Tibial nerve (tissue), 4 donors: Measurements from ENCODE around the gene TEPSIN. TPM values are rescaled to one million over a fixed set of nuclear protein-coding genes. Genes with fewer than 3 reads are reported as not detected.
A peak's percentile ranks its signal among the peaks of the same experiment; 100 is the strongest.

ENCODE experiments used
- DNase-seq, 2 donors: peaks; one replicate each; pipeline ENCODE4 v3.0.0-alpha.2; 2019; ENCODE audit warnings: low spot score in 2 of 2
- H3K27ac ChIP-seq, 4 donors: fragments of 200-600 bp; sonication (generic) in 3 of 4; one replicate each; pipeline ENCODE4 v1.5.1; 2017 to 2019; ENCODE audit warnings: mild to moderate bottlenecking in 1 of 4
- H3K27me3 ChIP-seq, 2 donors: fragments of 200-600 bp; sonication (generic) in 1 of 2; one replicate each; pipeline versions ENCODE4 v1.5.1 to v1.6.0; 2017 to 2019
- H3K36me3 ChIP-seq, 3 donors: fragments of 200-600 bp; sonication (generic); one replicate each; pipeline ENCODE4 v1.5.1; 2018 to 2019
- H3K4me1 ChIP-seq, 4 donors: fragments of 200-600 bp; sonication (generic) in 3 of 4; one replicate each; pipeline ENCODE4 v1.5.1; 2017 to 2019
- H3K4me3 ChIP-seq, 4 donors: fragments of 200-600 bp; sonication (generic) in 3 of 4; one replicate each; pipeline ENCODE4 v1.5.1; 2017 to 2019; ENCODE audit warnings: mild to moderate bottlenecking in 1 of 4, moderate library complexity in 1 of 4
- H3K9me3 ChIP-seq, 4 donors: fragments of 200-600 bp; sonication (generic) in 3 of 4; one replicate each; pipeline ENCODE4 v1.5.1; 2017 to 2019
- CTCF ChIP-seq, 5 experiments: fragments of 200-600 bp in 3 of 5; fragments of 450-650 bp in 2 of 5; sonication (generic) in 3 of 5; IDR thresholded peaks; one replicate each; pipeline ENCODE4 v1.5.1; 2016 to 2019; ENCODE audit warnings: antibody characterized with exemption in 5 of 5, mild to moderate bottlenecking in 3 of 5, moderate library complexity in 2 of 5
- EP300 ChIP-seq, 2 donors: sonication (generic); formaldehyde crosslinking; IDR thresholded peaks; one replicate each; pipeline ENCODE4 v1.6.1; 2017; ENCODE audit warnings: antibody characterized with exemption in 2 of 2, mild to moderate bottlenecking in 1 of 2
- POLR2A ChIP-seq, 2 donors: fragments of 450-650 bp; IDR thresholded peaks; one replicate each; pipeline ENCODE4 v1.6.1; 2017; ENCODE audit warnings: antibody characterized with exemption in 2 of 2, mild to moderate bottlenecking in 2 of 2, moderate library complexity in 2 of 2
- WGBS, 2 donors: methylation state at CpG; one replicate each; pipeline ENCODE4 v1.1.5; 2018; 5-methylcytosine and 5-hydroxymethylcytosine counted together
- total RNA-seq, 4 donors: library from RNA; depleted of rRNA; stranded (reverse); fragments of >200 nt; gene quantifications; one replicate each; pipeline ENCODE4 v1.1.0, GENCODE V29; 2016

TEPSIN gene
- total RNA-seq, 4 donors from 2014 or later, result 41.5 to 102 (median 73.9) TPM

GRCh38 chr17:81253358-81254131, 14.7 kb upstream of the TEPSIN start:
- peak in 1 of 2 donors; percentile 66 for DNase-seq
- Histone ChIP-seq H3K4me3 (no peak overlapping the region), H3K27ac (no peak overlapping the region), H3K4me1 (peaks cover 0 to 25% (median 12%) of the 10 kb centered on the region in 4 donors), H3K9me3 (no peaks in the 10 kb centered on the region), H3K27me3 (no peaks in the 10 kb centered on the region), H3K36me3 (peaks cover 0 to 57% (median 8%) of the 10 kb centered on the region in 3 donors)
- TF ChIP-seq EP300 (IDR thresholded peaks at IDR 0.05) (no peak), POLR2A (IDR thresholded peaks at IDR 0.05) (no peak), CTCF (IDR thresholded peaks at IDR 0.05) (peak; percentile 78 to 95 (median 86))
- WGBS, 2 donors, result 60 to 61% methylated on average over 19 of the region's 19 CpGs

GRCh38 chr17:81252987-81253329, 14.1 kb upstream of the TEPSIN start:
- Histone ChIP-seq H3K4me3 (no peak overlapping the region), H3K36me3 (peaks cover 0 to 51% (median 8%) of the 10 kb centered on the region in 3 donors), H3K27me3 (no peaks in the 10 kb centered on the region), H3K9me3 (no peaks in the 10 kb centered on the region), H3K27ac (no peak overlapping the region), H3K4me1 (peaks cover 0 to 25% (median 12%) of the 10 kb centered on the region in 4 donors)
- TF ChIP-seq POLR2A (IDR thresholded peaks at IDR 0.05) (no peak), CTCF (IDR thresholded peaks at IDR 0.05) (no peak), EP300 (IDR thresholded peaks at IDR 0.05) (no peak)
- WGBS, 2 donors, result 77 to 83% methylated on average over 15 of the region's 15 CpGs
- no peak for DNase-seq

GRCh38 chr17:81252326-81252986, 13.6 kb upstream of the TEPSIN start:
- Histone ChIP-seq H3K4me1 (peaks cover 0 to 25% (median 12%) of the 10 kb centered on the region in 4 donors), H3K36me3 (peaks cover 0 to 46% (median 8%) of the 10 kb centered on the region in 3 donors)

GRCh38 chr17:81251709-81252301, 12.9 kb upstream of the TEPSIN start:
- H3K4me1 ChIP-seq, result peaks cover 0 to 25% (median 12%) of the 10 kb centered on the region in 4 donors
- no peak for DNase-seq
- H3K27ac ChIP-seq, result no peak overlapping the region
- H3K9me3 ChIP-seq, result no peaks in the 10 kb centered on the region
- peaks cover 0 to 45% (median 8%) of the 10 kb centered on the region in 3 donors for H3K36me3 ChIP-seq
- H3K27me3 ChIP-seq, result no peaks in the 10 kb centered on the region
- 81% methylated on average over 28 to 29 of the region's 29 CpGs for WGBS, 2 donors
- H3K4me3 ChIP-seq, result no peak overlapping the region
- TF ChIP-seq EP300 (IDR thresholded peaks at IDR 0.05) (no peak), POLR2A (IDR thresholded peaks at IDR 0.05) (no peak), CTCF (IDR thresholded peaks at IDR 0.05) (no peak)

More at GRCh38 chr17:81252326-81252986, 13.6 kb upstream of the TEPSIN start:
- no peak for DNase-seq
- no peak overlapping the region for H3K4me3 ChIP-seq
- no peak for TF ChIP-seq CTCF (IDR thresholded peaks at IDR 0.05)
- no peak for TF ChIP-seq EP300 (IDR thresholded peaks at IDR 0.05)
- TF ChIP-seq POLR2A (IDR thresholded peaks at IDR 0.05), result no peak
- no peaks in the 10 kb centered on the region for H3K27me3 ChIP-seq
- no peaks in the 10 kb centered on the region for H3K9me3 ChIP-seq
- H3K27ac ChIP-seq, result no peak overlapping the region
- WGBS, 2 donors, result 76 to 83% methylated on average over 15 of the region's 15 CpGs
